ENCODE measurements around the gene CHRD.

DNA sequence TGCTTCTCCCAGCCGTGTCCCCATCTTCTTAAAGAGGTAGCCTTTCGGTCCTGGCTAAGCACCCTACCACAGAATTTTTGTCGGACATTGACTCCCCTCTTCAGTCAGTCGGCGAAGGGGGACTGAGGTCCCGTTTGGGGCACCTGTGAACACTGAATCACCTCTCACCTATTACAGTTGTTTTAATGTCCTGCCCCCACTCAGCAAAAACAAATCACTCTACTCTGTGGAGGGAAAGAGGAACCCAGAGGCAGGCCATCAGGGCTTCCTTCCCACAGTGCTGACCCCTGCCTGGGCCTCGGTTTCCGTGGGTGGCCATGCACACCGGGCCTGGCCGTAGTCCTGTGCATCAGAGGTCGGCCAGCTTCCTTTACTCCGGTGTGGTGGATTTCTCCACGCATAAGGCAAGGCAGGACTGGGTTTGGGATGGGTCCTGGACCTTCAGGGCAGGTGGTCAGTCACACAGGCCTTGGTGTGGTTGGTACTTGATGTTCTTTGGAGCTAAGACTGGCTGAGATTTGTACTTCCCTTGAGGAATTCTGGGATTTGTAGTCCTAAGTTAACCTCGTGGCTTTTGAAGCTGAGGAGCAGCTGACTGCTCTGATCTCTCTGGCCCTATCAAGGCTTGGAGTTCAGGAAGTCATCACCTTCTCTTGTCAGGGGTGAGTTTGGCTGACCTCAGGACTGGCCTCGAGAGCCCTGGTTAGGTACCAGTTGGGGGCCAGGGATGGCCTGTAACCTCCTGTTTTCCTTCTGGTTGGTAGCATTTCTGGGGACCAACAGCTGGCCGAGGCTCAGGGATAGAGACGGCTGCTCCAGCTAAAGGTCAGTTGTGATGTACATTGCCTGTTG, 43.1 kb upstream of the CHRD start:
- TF ChIP-seq ZNF274 (IDR thresholded peaks at IDR 0.05; ENCODE audit: low read depth, low read length) = no peak
- no peak for TF ChIP-seq SUZ12 (IDR thresholded peaks at IDR 0.05; ENCODE audit: extremely low read depth, insufficient read depth, insufficient read length)
